ENCODE measurements around the gene ADH6. TPM values are rescaled to one million over a fixed set of nuclear protein-coding genes. Genes with fewer than 3 reads are reported as not detected.

ADH6 gene
- total and polyA plus RNA-seq, 2 of the 13 experiments (the other 11 are each of a cell fraction or from before 2014, with no cell fraction given), result 39.8 to 73.9 TPM

GRCh38 chr4:99190336-99190735 lies 28.7 kb downstream of the ADH6 start (continued):
- TF ChIP-seq, protein P1, sequence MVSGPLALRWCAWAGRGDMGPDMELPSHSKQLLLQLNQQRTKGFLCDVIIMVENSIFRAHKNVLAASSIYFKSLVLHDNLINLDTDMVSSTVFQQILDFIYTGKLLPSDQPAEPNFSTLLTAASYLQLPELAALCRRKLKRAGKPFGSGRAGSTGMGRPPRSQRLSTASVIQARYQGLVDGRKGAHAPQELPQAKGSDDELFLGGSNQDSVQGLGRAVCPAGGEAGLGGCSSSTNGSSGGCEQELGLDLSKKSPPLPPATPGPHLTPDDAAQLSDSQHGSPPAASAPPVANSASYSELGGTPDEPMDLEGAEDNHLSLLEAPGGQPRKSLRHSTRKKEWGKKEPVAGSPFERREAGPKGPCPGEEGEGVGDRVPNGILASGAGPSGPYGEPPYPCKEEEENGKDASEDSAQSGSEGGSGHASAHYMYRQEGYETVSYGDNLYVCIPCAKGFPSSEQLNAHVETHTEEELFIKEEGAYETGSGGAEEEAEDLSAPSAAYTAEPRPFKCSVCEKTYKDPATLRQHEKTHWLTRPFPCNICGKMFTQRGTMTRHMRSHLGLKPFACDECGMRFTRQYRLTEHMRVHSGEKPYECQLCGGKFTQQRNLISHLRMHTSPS (CRISPR knock-in tag; IDR thresholded peaks at IDR 0.05; ENCODE audit: low read depth), result no peak
- TF ChIP-seq, protein P2, sequence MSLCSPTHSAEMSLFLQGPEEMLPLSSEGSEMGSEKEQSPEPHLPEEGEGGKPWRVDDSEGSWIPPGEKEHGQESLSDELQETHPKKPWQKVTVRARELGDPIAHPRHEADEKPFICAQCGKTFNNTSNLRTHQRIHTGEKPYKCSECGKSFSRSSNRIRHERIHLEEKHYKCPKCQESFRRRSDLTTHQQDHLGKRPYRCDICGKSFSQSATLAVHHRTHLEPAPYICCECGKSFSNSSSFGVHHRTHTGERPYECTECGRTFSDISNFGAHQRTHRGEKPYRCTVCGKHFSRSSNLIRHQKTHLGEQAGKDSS (CRISPR knock-in tag; IDR thresholded peaks at IDR 0.05; ENCODE audit: borderline replicate concordance, low read depth), result no peak
- TF ChIP-seq ZNF354B (CRISPR knock-in tag; IDR thresholded peaks at IDR 0.05) (no peak), ZNF629 (CRISPR knock-in tag; conservative IDR thresholded peaks at IDR 0.05) (no peak), PPARG (CRISPR knock-in tag; conservative IDR thresholded peaks at IDR 0.05) (no peak), U2AF2 (IDR thresholded peaks at IDR 0.05; ENCODE audit: low read depth, low read length) (no peak), HES4 (CRISPR knock-in tag; IDR thresholded peaks at IDR 0.05; ENCODE audit: borderline replicate concordance) (no peak)
- TF ChIP-seq, protein P3, sequence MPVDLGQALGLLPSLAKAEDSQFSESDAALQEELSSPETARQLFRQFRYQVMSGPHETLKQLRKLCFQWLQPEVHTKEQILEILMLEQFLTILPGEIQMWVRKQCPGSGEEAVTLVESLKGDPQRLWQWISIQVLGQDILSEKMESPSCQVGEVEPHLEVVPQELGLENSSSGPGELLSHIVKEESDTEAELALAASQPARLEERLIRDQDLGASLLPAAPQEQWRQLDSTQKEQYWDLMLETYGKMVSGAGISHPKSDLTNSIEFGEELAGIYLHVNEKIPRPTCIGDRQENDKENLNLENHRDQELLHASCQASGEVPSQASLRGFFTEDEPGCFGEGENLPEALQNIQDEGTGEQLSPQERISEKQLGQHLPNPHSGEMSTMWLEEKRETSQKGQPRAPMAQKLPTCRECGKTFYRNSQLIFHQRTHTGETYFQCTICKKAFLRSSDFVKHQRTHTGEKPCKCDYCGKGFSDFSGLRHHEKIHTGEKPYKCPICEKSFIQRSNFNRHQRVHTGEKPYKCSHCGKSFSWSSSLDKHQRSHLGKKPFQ (CRISPR knock-in tag; IDR thresholded peaks at IDR 0.05; ENCODE audit: insufficient replicate concordance), result no peak
- TF ChIP-seq, protein P4, sequence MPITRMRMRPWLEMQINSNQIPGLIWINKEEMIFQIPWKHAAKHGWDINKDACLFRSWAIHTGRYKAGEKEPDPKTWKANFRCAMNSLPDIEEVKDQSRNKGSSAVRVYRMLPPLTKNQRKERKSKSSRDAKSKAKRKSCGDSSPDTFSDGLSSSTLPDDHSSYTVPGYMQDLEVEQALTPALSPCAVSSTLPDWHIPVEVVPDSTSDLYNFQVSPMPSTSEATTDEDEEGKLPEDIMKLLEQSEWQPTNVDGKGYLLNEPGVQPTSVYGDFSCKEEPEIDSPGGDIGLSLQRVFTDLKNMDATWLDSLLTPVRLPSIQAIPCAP (CRISPR knock-in tag; IDR thresholded peaks at IDR 0.05; ENCODE audit: low read depth), result no peak
- TF ChIP-seq, protein P5, sequence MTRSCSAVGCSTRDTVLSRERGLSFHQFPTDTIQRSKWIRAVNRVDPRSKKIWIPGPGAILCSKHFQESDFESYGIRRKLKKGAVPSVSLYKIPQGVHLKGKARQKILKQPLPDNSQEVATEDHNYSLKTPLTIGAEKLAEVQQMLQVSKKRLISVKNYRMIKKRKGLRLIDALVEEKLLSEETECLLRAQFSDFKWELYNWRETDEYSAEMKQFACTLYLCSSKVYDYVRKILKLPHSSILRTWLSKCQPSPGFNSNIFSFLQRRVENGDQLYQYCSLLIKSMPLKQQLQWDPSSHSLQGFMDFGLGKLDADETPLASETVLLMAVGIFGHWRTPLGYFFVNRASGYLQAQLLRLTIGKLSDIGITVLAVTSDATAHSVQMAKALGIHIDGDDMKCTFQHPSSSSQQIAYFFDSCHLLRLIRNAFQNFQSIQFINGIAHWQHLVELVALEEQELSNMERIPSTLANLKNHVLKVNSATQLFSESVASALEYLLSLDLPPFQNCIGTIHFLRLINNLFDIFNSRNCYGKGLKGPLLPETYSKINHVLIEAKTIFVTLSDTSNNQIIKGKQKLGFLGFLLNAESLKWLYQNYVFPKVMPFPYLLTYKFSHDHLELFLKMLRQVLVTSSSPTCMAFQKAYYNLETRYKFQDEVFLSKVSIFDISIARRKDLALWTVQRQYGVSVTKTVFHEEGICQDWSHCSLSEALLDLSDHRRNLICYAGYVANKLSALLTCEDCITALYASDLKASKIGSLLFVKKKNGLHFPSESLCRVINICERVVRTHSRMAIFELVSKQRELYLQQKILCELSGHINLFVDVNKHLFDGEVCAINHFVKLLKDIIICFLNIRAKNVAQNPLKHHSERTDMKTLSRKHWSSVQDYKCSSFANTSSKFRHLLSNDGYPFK (CRISPR knock-in tag; IDR thresholded peaks at IDR 0.05; ENCODE audit: borderline replicate concordance), result no peak
- TF ChIP-seq, protein P6, sequence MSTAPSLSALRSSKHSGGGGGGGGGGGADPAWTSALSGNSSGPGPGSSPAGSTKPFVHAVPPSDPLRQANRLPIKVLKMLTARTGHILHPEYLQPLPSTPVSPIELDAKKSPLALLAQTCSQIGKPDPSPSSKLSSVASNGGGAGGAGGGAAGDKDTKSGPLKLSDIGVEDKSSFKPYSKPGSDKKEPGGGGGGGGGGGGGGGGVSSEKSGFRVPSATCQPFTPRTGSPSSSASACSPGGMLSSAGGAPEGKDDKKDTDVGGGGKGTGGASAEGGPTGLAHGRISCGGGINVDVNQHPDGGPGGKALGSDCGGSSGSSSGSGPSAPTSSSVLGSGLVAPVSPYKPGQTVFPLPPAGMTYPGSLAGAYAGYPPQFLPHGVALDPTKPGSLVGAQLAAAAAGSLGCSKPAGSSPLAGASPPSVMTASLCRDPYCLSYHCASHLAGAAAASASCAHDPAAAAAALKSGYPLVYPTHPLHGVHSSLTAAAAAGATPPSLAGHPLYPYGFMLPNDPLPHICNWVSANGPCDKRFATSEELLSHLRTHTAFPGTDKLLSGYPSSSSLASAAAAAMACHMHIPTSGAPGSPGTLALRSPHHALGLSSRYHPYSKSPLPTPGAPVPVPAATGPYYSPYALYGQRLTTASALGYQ (CRISPR knock-in tag; IDR thresholded peaks at IDR 0.05), result no peak

All from HepG2 (cell line).